Erythroblast (primary cell): ENCODE results near the gene KCND3.

Source experiments
- DNase-seq, 2 experiments: peaks; one replicate each; lab custom pipeline; 2025; lab: John Stamatoyannopoulos, UW
- GATA1 ChIP-seq: IDR thresholded peaks from 2 replicates; pipeline ENCODE4 v1.6.1; 2011; ENCODE audit warnings: low read depth, mild to moderate bottlenecking, control low read depth, low read length, moderate library complexity
- POLR2A ChIP-seq: IDR thresholded peaks from 2 replicates; pipeline ENCODE4 v1.6.1; 2011; ENCODE audit warnings: mild to moderate bottlenecking, low read length

Gene KCND3

DNA sequence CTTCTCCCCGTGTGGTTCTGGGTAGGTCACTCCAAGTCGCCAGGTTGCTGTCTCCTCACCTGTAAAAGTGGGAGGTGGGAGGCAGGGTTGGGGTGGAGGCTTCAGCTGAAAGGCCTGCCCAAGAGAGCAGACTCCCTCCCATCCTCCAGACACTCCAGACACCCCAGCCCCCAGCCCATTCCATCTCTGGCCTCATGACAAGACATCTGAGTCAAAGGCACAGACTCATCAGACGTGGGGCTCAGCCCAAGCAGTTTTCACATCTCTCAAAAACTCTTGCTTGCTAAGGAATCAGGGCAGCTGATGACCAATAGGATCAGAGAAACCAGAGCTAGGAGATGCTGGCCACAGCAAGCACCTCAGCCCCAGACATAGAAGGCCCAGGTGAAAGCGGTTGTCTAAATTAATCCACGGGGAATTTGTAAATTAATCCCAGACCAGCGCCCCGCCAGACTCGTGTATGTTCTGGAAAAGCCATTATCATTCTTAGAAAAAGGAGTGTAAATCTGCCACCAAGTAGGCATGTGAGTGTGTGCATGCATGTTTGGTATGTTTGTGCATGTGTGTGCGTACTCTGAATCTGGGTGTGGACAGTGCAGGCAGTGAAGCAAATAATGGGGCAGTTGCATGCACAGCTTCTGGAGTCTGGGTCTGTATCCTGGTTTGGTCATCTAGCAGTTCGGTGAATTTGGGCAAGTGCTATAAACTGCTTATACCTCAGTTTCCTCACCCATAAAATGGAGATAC, 55.2 kb downstream of the KCND3 start:
- no peak for DNase-seq
- TF ChIP-seq POLR2A (no peak), GATA1 (no peak)

DNA sequence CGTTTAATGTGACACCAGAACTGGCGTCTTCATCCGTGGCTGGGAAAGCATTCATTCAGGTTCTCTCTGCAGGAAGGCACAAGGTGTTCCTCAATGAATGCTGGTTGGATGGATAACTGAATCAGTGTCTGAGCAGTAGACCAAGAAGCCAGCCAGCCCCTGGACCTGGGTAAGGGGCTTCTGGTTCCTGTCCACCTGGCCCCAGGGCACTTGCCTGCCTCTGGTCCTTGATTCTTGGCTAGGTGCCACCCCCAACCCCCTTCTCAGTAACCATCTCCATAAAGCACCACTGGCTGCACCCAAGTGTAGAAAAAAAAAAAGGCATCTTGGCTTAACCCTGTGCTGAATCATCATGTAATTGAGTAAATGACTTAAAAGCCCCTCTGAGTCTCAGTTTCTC, 59.1 kb downstream of the KCND3 start:
- TF ChIP-seq GATA1, result no peak
- no peak for TF ChIP-seq POLR2A
- DNase-seq, result no peak

DNA sequence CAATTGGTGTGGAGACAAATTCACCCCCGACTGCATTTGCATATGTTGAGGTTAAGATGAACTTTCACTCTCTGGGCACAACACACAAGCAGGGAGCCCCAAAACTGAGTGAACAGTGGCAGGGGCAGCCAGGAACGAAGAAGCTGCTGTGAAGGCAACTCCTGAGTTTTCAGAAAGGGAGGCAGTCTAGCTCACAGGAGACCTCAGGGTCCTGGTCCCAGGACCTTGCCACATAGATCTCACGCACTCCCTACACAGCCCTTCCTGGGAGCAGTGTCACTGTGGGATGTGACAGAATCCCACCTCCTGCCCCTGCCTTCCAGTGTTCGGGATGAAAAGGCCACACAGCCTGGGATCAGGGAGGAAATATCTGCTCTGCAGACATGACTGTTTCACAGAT, 60.9 kb downstream of the KCND3 start:
- DNase-seq, result no peak
- TF ChIP-seq POLR2A, result no peak
- TF ChIP-seq GATA1, result no peak

DNA sequence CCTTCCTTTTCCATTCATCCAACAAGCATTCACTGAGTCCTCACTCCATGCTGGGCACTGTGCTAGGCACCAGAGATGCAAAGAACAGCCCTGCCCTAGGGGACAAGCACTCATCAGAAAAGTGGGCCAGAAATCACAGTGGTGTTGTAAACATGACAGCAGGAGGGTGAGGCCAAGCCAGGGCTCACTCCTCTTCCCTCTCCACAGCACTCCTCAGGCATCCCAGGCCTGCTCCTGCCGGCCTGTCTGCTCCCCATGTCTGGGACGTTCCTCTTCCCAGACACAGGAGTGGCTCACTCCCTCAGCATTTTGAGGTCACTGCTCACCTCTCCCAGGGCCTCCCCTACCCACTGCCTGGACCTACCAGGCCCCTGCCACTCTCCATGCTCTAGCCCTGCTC, 61.8 kb downstream of the KCND3 start:
- TF ChIP-seq GATA1 (no peak), POLR2A (no peak)
- no peak for DNase-seq

DNA sequence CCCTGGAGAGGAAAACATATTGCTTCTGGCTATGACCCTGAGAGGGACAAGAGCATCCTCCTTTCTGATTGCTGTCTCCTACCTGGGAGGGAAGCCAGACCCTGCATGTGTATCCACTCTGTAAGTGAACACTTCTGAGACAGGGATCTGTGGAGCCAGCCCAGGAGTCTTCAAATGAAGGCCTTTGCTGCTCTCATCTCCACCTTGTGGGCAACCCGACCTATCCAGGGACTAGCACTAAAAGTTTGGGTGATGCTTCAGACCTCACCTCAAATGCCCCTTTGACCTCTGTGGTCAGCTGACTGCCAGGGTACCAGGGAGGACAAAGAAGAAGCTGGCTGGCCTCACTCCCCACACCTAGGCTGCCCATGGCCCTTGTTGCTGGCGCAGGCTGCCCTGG, 64.7 kb downstream of the KCND3 start:
- TF ChIP-seq POLR2A (no peak), GATA1 (no peak)

DNA sequence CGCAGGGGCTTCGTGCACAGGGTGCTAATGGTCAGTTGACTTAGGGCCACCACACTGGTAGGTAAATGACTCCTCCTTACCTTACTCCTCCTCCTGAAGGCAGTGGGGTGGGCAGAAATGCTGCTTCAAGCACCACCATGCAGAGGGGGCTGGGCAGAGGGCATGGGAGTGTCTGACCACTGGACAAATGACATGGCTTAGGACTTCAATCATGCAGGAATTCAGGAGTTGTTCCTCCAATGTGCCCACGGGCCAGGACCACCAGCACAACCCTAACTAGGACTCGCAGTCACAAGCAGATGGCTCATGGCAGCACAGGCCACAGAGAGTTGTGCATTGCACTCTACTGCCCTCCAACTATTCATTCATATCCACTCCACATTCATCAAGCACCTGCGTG, 65.7 kb downstream of the KCND3 start:
- DNase-seq, result no peak
- TF ChIP-seq POLR2A, result no peak
- no peak for TF ChIP-seq GATA1

More for the DNA sequence above, 64.7 kb downstream of the KCND3 start:
- DNase-seq, result no peak

DNA sequence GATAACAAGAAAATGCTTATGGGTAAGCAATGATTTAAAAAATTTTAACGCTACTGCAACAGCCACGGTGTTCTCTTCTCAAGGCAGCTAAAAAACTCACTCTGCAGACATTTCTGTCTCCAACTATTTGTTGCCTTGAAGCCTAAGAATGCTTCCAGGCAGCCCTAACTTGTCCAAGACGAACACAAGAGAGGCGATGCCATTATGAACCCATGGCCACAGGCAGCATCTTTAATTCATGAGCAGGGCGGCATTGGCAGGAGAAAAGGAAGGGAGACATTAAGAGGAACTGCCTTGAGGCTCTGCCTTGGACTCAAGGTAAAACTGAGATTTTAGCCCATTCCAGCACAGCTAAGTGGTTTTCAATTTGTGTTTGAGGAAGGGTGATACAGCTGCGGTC, 67.5 kb downstream of the KCND3 start:
- TF ChIP-seq POLR2A, result no peak
- TF ChIP-seq GATA1, result no peak

DNA sequence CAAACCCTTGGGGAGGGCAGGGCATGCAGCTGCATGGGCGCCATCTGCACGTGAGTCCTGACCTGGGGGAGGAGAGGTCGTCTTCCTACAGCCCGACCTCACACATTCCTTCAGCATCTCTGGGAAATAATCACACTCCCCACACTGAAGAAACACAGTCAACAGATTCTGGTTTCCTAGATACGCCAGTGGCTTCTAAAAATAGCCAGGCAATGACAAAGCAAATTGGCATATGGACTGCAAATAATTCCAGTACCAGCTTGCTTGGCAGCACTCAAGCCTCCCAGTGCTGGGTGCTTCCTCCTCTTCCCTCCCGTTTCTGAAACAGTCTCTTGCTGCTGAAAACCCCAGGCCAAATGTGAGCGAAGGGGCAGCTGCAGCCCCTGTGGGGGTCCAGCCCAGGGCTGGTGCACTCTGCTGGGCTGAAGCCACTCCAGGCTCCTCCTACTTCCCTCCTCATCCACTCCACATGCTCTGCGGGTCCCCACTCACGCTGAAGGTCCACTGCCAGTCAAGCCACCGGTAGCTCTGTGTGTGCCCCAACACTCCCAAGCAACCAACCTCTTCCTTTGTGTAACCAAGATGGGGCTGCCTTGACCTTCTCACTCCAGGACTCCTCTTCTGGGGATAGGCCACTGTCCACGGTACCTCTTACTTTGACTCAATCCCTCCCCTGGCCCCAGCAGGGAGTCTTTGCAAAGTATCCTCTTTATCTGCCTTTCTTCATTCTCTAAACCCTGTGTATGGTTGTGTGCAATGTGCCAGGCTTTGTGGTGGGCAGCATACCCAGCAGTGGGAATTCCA, 69.0 kb downstream of the KCND3 start:
- TF ChIP-seq GATA1 (no peak), POLR2A (no peak)
- peak; percentile 57 to 58 for DNase-seq

More for the DNA sequence above, 67.5 kb downstream of the KCND3 start:
- no peak for DNase-seq

DNA sequence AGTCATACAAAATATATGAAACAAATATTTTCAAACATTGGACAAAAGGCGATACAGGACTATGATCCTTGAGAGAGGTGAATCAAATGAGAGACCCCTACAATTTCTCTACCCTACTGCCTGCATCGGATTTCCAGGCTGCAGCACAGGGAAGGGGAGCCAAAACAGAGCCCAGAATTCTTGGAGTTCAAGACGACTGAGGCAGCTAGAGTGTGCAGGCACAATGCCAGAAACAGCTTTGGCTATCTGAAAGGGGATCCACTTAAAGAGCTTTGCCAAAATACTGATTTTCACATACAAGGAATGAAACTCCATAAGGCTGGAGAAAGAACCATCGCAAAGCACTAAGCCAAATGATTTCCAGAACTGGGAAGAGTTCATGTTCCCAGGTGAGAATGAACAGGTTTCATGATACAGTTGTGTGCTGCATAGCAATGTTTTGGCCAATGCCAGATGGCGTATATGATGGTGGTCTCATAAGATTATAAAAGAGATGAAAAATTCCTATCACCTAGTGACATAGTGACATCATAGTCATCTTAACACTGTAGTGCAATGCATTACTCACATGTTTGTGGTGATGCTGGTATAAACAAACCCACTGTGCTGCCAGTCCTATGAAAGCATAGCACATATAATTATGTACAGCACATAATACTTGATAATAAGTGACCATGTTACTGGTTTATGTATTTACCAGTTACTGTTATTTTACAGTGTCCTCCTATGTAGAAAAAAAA, 77.5 kb downstream of the KCND3 start:
- no peak for DNase-seq
- TF ChIP-seq POLR2A, result no peak
- TF ChIP-seq GATA1, result no peak

DNA sequence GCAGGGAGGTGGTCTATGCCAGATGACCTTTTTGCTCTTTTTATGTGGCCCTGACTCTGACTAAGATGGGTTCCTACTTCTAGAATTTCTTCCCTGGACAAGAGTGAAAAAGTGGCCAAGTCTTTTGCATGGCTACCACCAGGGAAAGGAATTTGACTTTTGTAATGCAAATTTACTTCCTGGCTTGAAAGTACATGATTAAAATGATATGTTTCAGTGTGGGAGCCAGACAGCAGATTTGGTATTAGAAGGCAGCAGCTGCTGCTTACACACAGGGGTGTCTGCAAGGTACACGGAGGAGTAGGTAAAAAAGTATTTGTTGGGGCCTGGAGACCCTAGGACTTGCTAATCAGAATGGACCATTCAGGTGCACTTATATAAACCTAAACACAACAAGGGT, 78.4 kb downstream of the KCND3 start:
- DNase-seq, result no peak
- TF ChIP-seq GATA1 (no peak), POLR2A (no peak)

DNA sequence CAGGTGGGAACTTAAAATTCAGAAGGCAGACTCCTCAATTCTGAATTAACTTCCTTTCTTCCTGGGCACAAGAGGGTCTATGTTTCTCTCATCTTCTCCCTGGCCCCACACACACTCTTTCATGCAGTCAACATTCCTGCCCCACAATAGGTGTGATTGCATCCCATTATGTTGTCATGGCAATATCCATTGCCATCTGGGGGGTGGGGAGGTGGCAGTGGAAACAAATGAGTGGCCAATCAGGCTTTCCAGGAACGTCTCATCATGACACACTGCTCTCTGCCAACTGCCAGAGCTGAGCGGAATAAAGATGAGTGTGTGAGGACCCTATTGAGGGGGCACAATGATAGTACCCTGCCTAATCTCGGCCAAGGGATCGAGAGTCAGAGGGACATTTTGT, 80.4 kb downstream of the KCND3 start:
- DNase-seq, result no peak
- TF ChIP-seq POLR2A (no peak), GATA1 (no peak)

DNA sequence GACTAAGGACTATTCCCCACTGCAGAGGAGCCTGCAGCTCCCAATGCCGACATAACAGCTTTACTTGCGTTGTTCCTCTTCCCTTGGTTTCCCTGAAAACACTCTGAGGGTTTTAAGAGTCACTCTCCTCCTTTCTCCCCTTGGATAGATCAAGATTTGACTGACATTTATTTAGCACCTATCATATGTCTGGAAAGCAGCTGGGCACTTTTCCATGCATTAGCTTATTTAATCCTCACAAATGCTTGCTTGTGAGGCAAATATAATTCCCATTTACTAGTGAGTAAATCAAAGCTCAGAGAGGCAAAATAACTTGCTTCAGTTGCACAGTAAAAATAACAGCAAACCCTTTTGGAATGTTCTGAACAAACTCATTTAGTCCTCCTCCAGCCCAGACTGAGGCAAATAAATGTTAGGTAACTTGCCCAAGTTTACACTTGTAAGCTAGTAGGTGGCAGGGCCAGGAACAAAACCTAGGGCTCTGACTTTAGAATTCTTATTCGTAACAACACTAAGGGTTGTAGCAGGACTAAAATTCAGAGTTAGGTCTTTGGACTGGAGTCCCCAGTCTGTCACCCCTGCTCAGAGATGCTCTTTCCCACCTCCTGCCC, 81.4 kb downstream of the KCND3 start:
- no peak for TF ChIP-seq POLR2A
- no peak for TF ChIP-seq GATA1
- DNase-seq, result no peak

DNA sequence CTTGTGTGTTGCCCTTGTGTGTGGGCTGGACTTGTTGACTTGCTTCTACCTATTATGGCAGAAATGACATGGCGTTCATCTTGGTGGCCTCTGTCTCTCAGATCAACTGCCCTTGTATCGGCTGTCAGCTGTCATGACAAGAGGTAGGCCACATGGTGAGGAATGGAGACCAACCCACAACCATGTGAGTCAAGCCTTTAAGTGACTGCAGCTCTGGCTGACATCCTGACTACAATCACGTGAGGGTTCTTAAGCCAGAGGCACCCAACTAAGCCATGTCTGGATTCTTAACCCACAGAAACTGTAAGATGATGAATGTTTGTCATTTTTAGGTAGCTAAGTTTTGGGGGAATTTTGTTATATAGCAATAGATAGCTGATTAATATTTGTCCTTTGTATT, 82.1 kb downstream of the KCND3 start:
- no peak for DNase-seq
- TF ChIP-seq GATA1 (no peak), POLR2A (no peak)
